H9 (cell line): ENCODE results near the gene APOL6. TPM values are rescaled to one million over a fixed set of nuclear protein-coding genes. Genes with fewer than 3 reads are reported as not detected.

ENCODE experiments used
- DNase-seq: peaks from one replicate; pipeline ENCODE4 v3.0.0-alpha.2; 2017
- H2AFZ ChIP-seq: one replicate; pipeline ENCODE4 v1.6.1; 2013; ENCODE audit warnings: mild to moderate bottlenecking, low read length, control low read depth, moderate library complexity
- H2AK5ac ChIP-seq: 2 replicates; pipeline ENCODE4 v1.6.1; 2013; ENCODE audit warnings: low read length, control low read depth, mixed read lengths; ENCODE audit not compliant: insufficient read length
- H2BK120ac ChIP-seq: one replicate; pipeline ENCODE4 v1.6.1; 2013; ENCODE audit warnings: low read depth, mild to moderate bottlenecking, low read length, control low read depth, inconsistent platforms; ENCODE audit not compliant: poor library complexity, severe bottlenecking
- H2BK12ac ChIP-seq: 2 replicates; pipeline ENCODE4 v1.6.1; 2013; ENCODE audit warnings: low read length, control low read depth, mixed read lengths, low read depth; ENCODE audit not compliant: insufficient read length
- H2BK15ac ChIP-seq: 2 replicates; pipeline ENCODE4 v1.6.1; 2013; ENCODE audit warnings: low read depth, low read length, control low read depth
- H2BK20ac ChIP-seq: one replicate; pipeline ENCODE4 v1.6.1; 2013; ENCODE audit warnings: low read depth, mild to moderate bottlenecking, low read length, control low read depth, inconsistent platforms; ENCODE audit not compliant: poor library complexity, severe bottlenecking
- H2BK5ac ChIP-seq: 2 replicates; pipeline ENCODE4 v1.6.1; 2013; ENCODE audit warnings: low read length, control low read depth, mixed read lengths; ENCODE audit not compliant: insufficient read length
- H3K14ac ChIP-seq: 2 replicates; pipeline ENCODE4 v1.6.1; 2013; ENCODE audit warnings: low read length, control low read depth; ENCODE audit not compliant: insufficient read depth
- H3K18ac ChIP-seq: 2 replicates; pipeline ENCODE4 v1.6.1; 2013; ENCODE audit warnings: low read depth, mild to moderate bottlenecking, mixed read lengths, low read length, control low read depth; ENCODE audit not compliant: insufficient read length
- H3K23ac ChIP-seq: 2 replicates; pipeline ENCODE4 v1.6.1; 2013; ENCODE audit warnings: low read length, control low read depth, mixed read lengths, low read depth; ENCODE audit not compliant: insufficient read length
- H3K23me2 ChIP-seq: 2 replicates; pipeline ENCODE4 v1.6.1; 2013; ENCODE audit warnings: low read depth, mild to moderate bottlenecking, mixed read lengths, low read length, control low read depth; ENCODE audit not compliant: insufficient read length, poor library complexity, severe bottlenecking
- H3K27ac ChIP-seq: 2 replicates; pipeline ENCODE4 v1.5.1; 2013; ENCODE audit warnings: low read length, control low read depth, mixed read lengths, low read depth; ENCODE audit not compliant: insufficient read length
- H3K27me3 ChIP-seq: 2 replicates; pipeline ENCODE4 v1.6.1; 2013; ENCODE audit warnings: low read length, control low read depth, inconsistent platforms; ENCODE audit not compliant: insufficient read depth
- H3K4ac ChIP-seq: 2 replicates; pipeline ENCODE4 v1.6.1; 2013; ENCODE audit warnings: low read depth, mild to moderate bottlenecking, control low read depth, inconsistent platforms, low read length, moderate library complexity
- H3K4me1 ChIP-seq: 2 replicates; pipeline ENCODE4 v1.6.1; 2013; ENCODE audit warnings: low read length, control low read depth, inconsistent platforms; ENCODE audit not compliant: insufficient read depth
- H3K4me2 ChIP-seq: 2 replicates; pipeline ENCODE4 v1.6.1; 2013; ENCODE audit warnings: low read length, control low read depth, mixed read lengths; ENCODE audit not compliant: insufficient read length, insufficient read depth
- H3K56ac ChIP-seq: 2 replicates; pipeline ENCODE4 v1.6.1; 2013; ENCODE audit warnings: low read depth, mild to moderate bottlenecking, mixed read lengths, low read length, control low read depth; ENCODE audit not compliant: insufficient read length
- H3K79me1 ChIP-seq: 2 replicates; pipeline ENCODE4 v1.6.1; 2013; ENCODE audit warnings: low read depth, mild to moderate bottlenecking, moderate library complexity, low read length, control low read depth, inconsistent platforms; ENCODE audit not compliant: insufficient read depth, poor library complexity, severe bottlenecking
- H3K79me2 ChIP-seq: 2 replicates; pipeline ENCODE4 v1.6.1; 2013; ENCODE audit warnings: low read length, control low read depth, inconsistent platforms; ENCODE audit not compliant: insufficient read depth
- H3K9ac ChIP-seq: 2 replicates; pipeline ENCODE4 v1.6.1; 2013; ENCODE audit warnings: low read length, control low read depth, mixed read lengths; ENCODE audit not compliant: insufficient read length; ENCODE audit errors: extremely low read depth
- H3K9me3 ChIP-seq: one replicate; pipeline ENCODE4 v1.6.1; 2013; ENCODE audit warnings: low read depth, low read length, inconsistent platforms; ENCODE audit not compliant: control insufficient read depth
- H3T11ph ChIP-seq: one replicate; pipeline ENCODE4 v1.6.1; 2013; ENCODE audit warnings: mild to moderate bottlenecking, low read length, control low read depth, inconsistent platforms
- H4K20me1 ChIP-seq: one replicate; pipeline ENCODE4 v1.6.1; 2013; ENCODE audit not compliant: control insufficient read depth, insufficient read length, insufficient read depth
- H4K5ac ChIP-seq: 2 replicates; pipeline ENCODE4 v1.6.1; 2013; ENCODE audit warnings: low read depth, mild to moderate bottlenecking, mixed read lengths, low read length, control low read depth; ENCODE audit not compliant: insufficient read length
- H4K8ac ChIP-seq: replicated peaks from 2 replicates; pipeline ENCODE4 v1.6.1; 2013; ENCODE audit warnings: low read length, control low read depth, mixed read lengths, low read depth; ENCODE audit not compliant: insufficient read length
- H4K91ac ChIP-seq: 2 replicates; pipeline ENCODE4 v1.6.1; 2013; ENCODE audit warnings: low read depth, mild to moderate bottlenecking, moderate library complexity, mixed read lengths, low read length, control low read depth; ENCODE audit not compliant: insufficient read length
- H3K27ac Mint-ChIP-seq, 3 experiments: 2 replicates in 2 of 3; 3 replicates in 1 of 3; pipeline ENCODE4 v1.8.0; 2020 to 2021; ENCODE audit warnings: mixed read lengths in 3 of 3, mild to moderate bottlenecking in 1 of 3, moderate library complexity in 1 of 3
- H3K27me3 Mint-ChIP-seq: 2 replicates; pipeline ENCODE4 v1.8.0; 2021; ENCODE audit warnings: low read depth, mild to moderate bottlenecking, moderate library complexity, mixed read lengths
- H3K36me3 Mint-ChIP-seq, 3 experiments: 2 replicates in 2 of 3; 3 replicates in 1 of 3; pipeline ENCODE4 v1.8.0; 2020 to 2021; ENCODE audit warnings: low read depth in 3 of 3, mixed read lengths in 3 of 3; ENCODE audit not compliant: insufficient read depth in 1 of 3
- H3K4me1 Mint-ChIP-seq, 2 experiments: 2 replicates each; pipeline ENCODE4 v1.8.0; 2020; ENCODE audit warnings: mixed read lengths in 2 of 2
- H3K4me3 Mint-ChIP-seq, 2 experiments: 2 replicates in 1 of 2; 3 replicates in 1 of 2; pipeline ENCODE4 v1.8.0; 2020 to 2021; ENCODE audit warnings: mild to moderate bottlenecking in 2 of 2, mixed read lengths in 2 of 2, moderate library complexity in 1 of 2
- H3K9me3 Mint-ChIP-seq, 2 experiments: 2 replicates in 1 of 2; 3 replicates in 1 of 2; pipeline ENCODE4 v1.8.0; 2020; ENCODE audit warnings: mild to moderate bottlenecking in 2 of 2, mixed read lengths in 2 of 2, moderate library complexity in 1 of 2
- CTCF ChIP-seq: fragments of 200-600 bp; sonication (generic); conservative IDR thresholded peaks from 3 replicates; pipeline ENCODE4 v1.8.0; 2021; ENCODE audit warnings: antibody characterized with exemption, mild to moderate bottlenecking
- WGBS: extraction: QIAGEN DNeasy Blood & Tissue Kit; methylation state at CpG from one replicate; pipeline ENCODE4 v1.1.7; 2013; ENCODE audit warnings: missing lambda C conversion rate, low lambda C conversion rate, mixed read lengths; ENCODE audit not compliant: insufficient read length; ENCODE audit errors: extremely low coverage; 5-methylcytosine and 5-hydroxymethylcytosine counted together
- total RNA-seq: library from RNA; stranded (reverse); gene quantifications from 2 replicates; pipeline ENCODE4 v1.2.1, GENCODE V29; 2021

APOL6 gene
- total RNA-seq, 1 experiment from 2014 or later = 0.07 TPM

- no CpG with 5 or more reads among the region's 3 CpGs for whole genome bisulfite sequencing
- Histone ChIP-seq H4K8ac (no peak within 1 kb of the TSS), H3K23ac (no peak within 1 kb of the TSS), H3K79me1 (no peaks in the 10 kb centered on the region), H3K56ac (no peak within 1 kb of the TSS), H3K27ac (no peak within 1 kb of the TSS), H2BK20ac (no peak within 1 kb of the TSS), H2BK5ac (no peak within 1 kb of the TSS), H2BK120ac (no peak within 1 kb of the TSS), H3K9ac (no peak within 1 kb of the TSS), H4K5ac (no peak within 1 kb of the TSS), H3K18ac (no peak within 1 kb of the TSS), H3K4me1 (no peaks in the 10 kb centered on the region), H2AK5ac (no peak within 1 kb of the TSS), H3K4ac (no peak within 1 kb of the TSS), H3K27me3 (no peaks in the 10 kb centered on the region), H3K4me2 (no peak within 1 kb of the TSS), H3K23me2 (no peaks in the 10 kb centered on the region), H3K79me2 (no peaks in the 10 kb centered on the region), H4K20me1 (no peaks in the 10 kb centered on the region), H3T11ph (no peak within 1 kb of the TSS), H2BK12ac (no peak within 1 kb of the TSS), H2BK15ac (no peak within 1 kb of the TSS), H3K14ac (no peak within 1 kb of the TSS), H4K91ac (no peak within 1 kb of the TSS), H2AFZ (no peak within 1 kb of the TSS), H3K9me3 (no peaks in the 10 kb centered on the region)
- peaks cover 0 to 6% (median 0%) of the 10 kb centered on the region in 3 experiments; a peak in 2 of 7 replicates for H3K36me3 Mint-ChIP-seq
- H3K27me3 Mint-ChIP-seq = peaks cover 5% of the 10 kb centered on the region
- no peak for TF ChIP-seq CTCF
- no peak for DNase-seq
- peaks cover 0 to 5% of the 10 kb centered on the region in 2 experiments; a peak in 1 of 4 replicates for H3K4me1 Mint-ChIP-seq
- peaks cover 10 to 12% of the 10 kb centered on the region in 2 experiments; a peak in 4 of 5 replicates for H3K9me3 Mint-ChIP-seq
- H3K4me3 Mint-ChIP-seq = no peak within 1 kb of the TSS
- H3K27ac Mint-ChIP-seq = no peak within 1 kb of the TSS
These were observed 69.3 kb downstream of the APOL6 start, which contains the start of gene APOL5 for GRCh38 chr22:35717572-35717971. TSS of gene APOL5 (plus strand) at chr22:35717872. CDS start at chr22:35717872, 0 bp downstream.

Other genes with a start within 250 kb of the APOL6 start
- 274 and 293 TPM in 2 replicates for gene MCM5, start 248.3 kb upstream of the APOL6 start, total RNA-seq
- 0.42 and 0.53 TPM in 2 replicates for gene RASD2, start 107.6 kb upstream of the APOL6 start, total RNA-seq
- 0.29 and 0.55 TPM in 2 replicates for gene MB, start 31.1 kb upstream of the APOL6 start, total RNA-seq
- not detected in 2 replicates for gene APOL5, start 69.4 kb downstream of the APOL6 start, total RNA-seq